ENCODE results near the gene NMBR. TPM values are rescaled to one million over a fixed set of nuclear protein-coding genes. Genes with fewer than 3 reads are reported as not detected.

NMBR gene
- total RNA-seq, 1 experiment from 2014 or later, result not detected

DNA sequence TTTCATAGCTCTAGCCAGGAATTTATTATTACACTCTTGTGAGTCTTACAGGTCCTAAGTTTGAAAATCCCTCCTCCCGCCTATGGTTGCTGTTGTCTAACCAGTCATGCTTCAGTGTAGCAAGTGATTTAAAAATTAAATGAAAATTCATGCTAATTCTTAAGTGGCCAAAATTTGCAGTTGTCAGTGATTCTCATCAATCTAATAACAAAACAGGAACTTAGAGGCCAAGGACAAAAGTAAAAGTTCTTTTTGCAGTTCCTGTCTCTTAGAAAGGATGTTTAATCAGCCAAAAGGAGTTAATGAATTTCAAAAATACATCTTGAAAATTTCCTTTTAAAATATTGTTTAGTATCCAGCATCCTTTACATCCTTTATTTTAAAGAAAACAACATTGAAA lies 36.4 kb upstream of the NMBR start:
- Histone ChIP-seq H2BK120ac (ENCODE audit: low read depth, low read length, poor library complexity, severe bottlenecking) (no peak overlapping the region), H3K4me1 (ENCODE audit: insufficient read depth, low read length) (no peaks in the 10 kb centered on the region), H4K8ac (replicated peaks; ENCODE audit: insufficient read length, low read depth, low read length) (no peak overlapping the region), H2AFZ (ENCODE audit: low read length) (no peak overlapping the region), H3K79me2 (ENCODE audit: insufficient read depth, low read length) (no peaks in the 10 kb centered on the region), H2BK15ac (ENCODE audit: low read depth, low read length) (no peak overlapping the region), H3T11ph (ENCODE audit: low read length) (no peak overlapping the region), H2BK20ac (ENCODE audit: low read depth, low read length, poor library complexity, severe bottlenecking) (no peak overlapping the region), H3K23me2 (ENCODE audit: insufficient read length, low read depth, low read length, poor library complexity, severe bottlenecking) (no peaks in the 10 kb centered on the region), H2AK5ac (ENCODE audit: insufficient read length, low read length) (no peak overlapping the region), H3K79me1 (ENCODE audit: insufficient read depth, low read depth, low read length, poor library complexity, severe bottlenecking) (peaks cover 2% of the 10 kb centered on the region), H4K91ac (ENCODE audit: insufficient read length, low read depth, low read length) (no peak overlapping the region), H3K9ac (ENCODE audit: extremely low read depth, insufficient read length, low read length) (no peak overlapping the region), H4K20me1 (ENCODE audit: control insufficient read depth, insufficient read depth, insufficient read length) (no peaks in the 10 kb centered on the region), H3K27me3 (ENCODE audit: insufficient read depth, low read length) (no peaks in the 10 kb centered on the region), H3K23ac (ENCODE audit: insufficient read length, low read depth, low read length) (no peak overlapping the region), H3K4ac (ENCODE audit: low read depth, low read length) (no peak overlapping the region), H2BK5ac (ENCODE audit: insufficient read length, low read length) (no peak overlapping the region), H3K4me2 (ENCODE audit: insufficient read depth, insufficient read length, low read length) (no peak overlapping the region), H2BK12ac (ENCODE audit: insufficient read length, low read depth, low read length) (no peak overlapping the region), H3K18ac (ENCODE audit: insufficient read length, low read depth, low read length) (no peak overlapping the region), H3K27ac (ENCODE audit: insufficient read length, low read depth, low read length) (no peak overlapping the region), H4K5ac (ENCODE audit: insufficient read length, low read depth, low read length) (no peak overlapping the region), H3K56ac (ENCODE audit: insufficient read length, low read depth, low read length) (no peak overlapping the region), H3K14ac (ENCODE audit: insufficient read depth, low read length) (no peak overlapping the region), H3K9me3 (ENCODE audit: control insufficient read depth, low read depth, low read length) (no peaks in the 10 kb centered on the region)
- H3K27ac Mint-ChIP-seq, result no peak overlapping the region
- H3K36me3 Mint-ChIP-seq (ENCODE audit: insufficient read depth in 1 of 3, low read depth in 3 of 3), result no peaks in the 10 kb centered on the region
- DNase-seq, result no peak
- no peaks in the 10 kb centered on the region for H3K27me3 Mint-ChIP-seq (ENCODE audit: low read depth)
- no peak overlapping the region for H3K4me3 Mint-ChIP-seq
- H3K4me1 Mint-ChIP-seq, result no peaks in the 10 kb centered on the region
- no CpG with 5 or more reads among the region's 1 CpG for WGBS (ENCODE audit: extremely low coverage, insufficient read length, low lambda C conversion rate)
- no peaks in the 10 kb centered on the region for H3K9me3 Mint-ChIP-seq
- TF ChIP-seq, protein P1, sequence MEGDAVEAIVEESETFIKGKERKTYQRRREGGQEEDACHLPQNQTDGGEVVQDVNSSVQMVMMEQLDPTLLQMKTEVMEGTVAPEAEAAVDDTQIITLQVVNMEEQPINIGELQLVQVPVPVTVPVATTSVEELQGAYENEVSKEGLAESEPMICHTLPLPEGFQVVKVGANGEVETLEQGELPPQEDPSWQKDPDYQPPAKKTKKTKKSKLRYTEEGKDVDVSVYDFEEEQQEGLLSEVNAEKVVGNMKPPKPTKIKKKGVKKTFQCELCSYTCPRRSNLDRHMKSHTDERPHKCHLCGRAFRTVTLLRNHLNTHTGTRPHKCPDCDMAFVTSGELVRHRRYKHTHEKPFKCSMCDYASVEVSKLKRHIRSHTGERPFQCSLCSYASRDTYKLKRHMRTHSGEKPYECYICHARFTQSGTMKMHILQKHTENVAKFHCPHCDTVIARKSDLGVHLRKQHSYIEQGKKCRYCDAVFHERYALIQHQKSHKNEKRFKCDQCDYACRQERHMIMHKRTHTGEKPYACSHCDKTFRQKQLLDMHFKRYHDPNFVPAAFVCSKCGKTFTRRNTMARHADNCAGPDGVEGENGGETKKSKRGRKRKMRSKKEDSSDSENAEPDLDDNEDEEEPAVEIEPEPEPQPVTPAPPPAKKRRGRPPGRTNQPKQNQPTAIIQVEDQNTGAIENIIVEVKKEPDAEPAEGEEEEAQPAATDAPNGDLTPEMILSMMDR (conservative IDR thresholded peaks at IDR 0.05), result no peak

Measured in H9 (cell line).